Naive B cell (primary cell): ENCODE data around the gene TIGD7. TPM values are rescaled to one million over a fixed set of nuclear protein-coding genes. Genes with fewer than 3 reads are reported as not detected.

Experiments used
- ATAC-seq, 2 donors: fragments of 150-1000 bp; cut with Tn5 transposase; 2 replicates each; pipeline ENCODE4 v1.10.0; 2021; ENCODE audit warnings: low read depth in 2 of 2, mild to moderate bottlenecking in 2 of 2, moderate library complexity in 2 of 2
- DNase-seq: peaks from one replicate; pipeline ENCODE4 v3.0.0; 2022
- H3K27ac Mint-ChIP-seq, 6 donors: one replicate each; pipeline ENCODE4 v1.8.0; 2020 to 2022; ENCODE audit warnings: mild to moderate bottlenecking in 6 of 6, mixed read lengths in 6 of 6, moderate library complexity in 5 of 6, inconsistent platforms in 2 of 6
- H3K27me3 Mint-ChIP-seq, 3 donors: one replicate each; pipeline ENCODE4 v1.8.0; 2021 to 2022; ENCODE audit warnings: mixed read lengths in 3 of 3, mild to moderate bottlenecking in 1 of 3
- H3K36me3 Mint-ChIP-seq, 2 donors: one replicate each; pipeline ENCODE4 v1.8.0; 2020 to 2022; ENCODE audit warnings: mixed read lengths in 2 of 2, inconsistent platforms in 1 of 2, mild to moderate bottlenecking in 1 of 2
- H3K4me1 Mint-ChIP-seq, 3 donors: one replicate each; pipeline ENCODE4 v1.8.0; 2020 to 2022; ENCODE audit warnings: mixed read lengths in 3 of 3, inconsistent platforms in 1 of 3, mild to moderate bottlenecking in 1 of 3, moderate library complexity in 1 of 3
- H3K4me3 Mint-ChIP-seq, 8 donors: one replicate each; pipeline ENCODE4 v1.8.0; 2020 to 2022; ENCODE audit warnings: mild to moderate bottlenecking in 8 of 8, mixed read lengths in 8 of 8, moderate library complexity in 8 of 8, inconsistent platforms in 2 of 8
- H3K9me3 Mint-ChIP-seq, 7 donors: one replicate each; pipeline ENCODE4 v1.8.0; 2020 to 2022; ENCODE audit warnings: mixed read lengths in 7 of 7, mild to moderate bottlenecking in 5 of 7, inconsistent platforms in 2 of 7, moderate library complexity in 1 of 7
- polyA plus RNA-seq, 6 donors: library from polyadenylated mRNA; unstranded; fragments of 300-500 nt; fragmentation: Illumina TruSeq; gene quantifications; one replicate each; pipeline ENCODE4 v1.2.3, GENCODE V29; 2021; ENCODE audit warnings: low read depth in 6 of 6

TIGD7 gene
- polyA plus RNA-seq, 6 donors from 2014 or later = 0.52 to 9.7 (median 6.0) TPM

GRCh38 chr16:3249451-3249850 lies 55.8 kb downstream of the TIGD7 start:
- H3K27me3 Mint-ChIP-seq = peaks cover 4 to 62% (median 42%) of the 10 kb centered on the region in 3 donors
- H3K9me3 Mint-ChIP-seq = no peaks in the 10 kb centered on the region
- H3K4me3 Mint-ChIP-seq = no peak overlapping the region
- DNase-seq (no peak), ATAC-seq (no peak)
- H3K36me3 Mint-ChIP-seq = no peaks in the 10 kb centered on the region
- no peaks in the 10 kb centered on the region for H3K4me1 Mint-ChIP-seq
- H3K27ac Mint-ChIP-seq = no peak overlapping the region

- DNase-seq = no peak
- no peaks in the 10 kb centered on the region for H3K36me3 Mint-ChIP-seq
- ATAC-seq = no peak
- no peaks in the 10 kb centered on the region for H3K9me3 Mint-ChIP-seq
- no peak overlapping the region for H3K27ac Mint-ChIP-seq
- H3K4me3 Mint-ChIP-seq = peak overlapping the region in 1 of 8 donors; percentile 25
- H3K4me1 Mint-ChIP-seq = no peaks in the 10 kb centered on the region
- peaks cover 7 to 66% (median 46%) of the 10 kb centered on the region in 3 donors for H3K27me3 Mint-ChIP-seq
These were observed 56.2 kb downstream of the TIGD7 start for GRCh38 chr16:3249020-3249419.

Other genes with a start within 250 kb of the TIGD7 start
- 10 to 100 TPM in 2 of 6 donors, 1 to 10 TPM in 4; 3.0 to 15.0 (median 6.2) TPM for gene IL32, start 239.8 kb downstream of the TIGD7 start, polyA plus RNA-seq
- not detected for gene ZSCAN10, start 206.1 kb downstream of the TIGD7 start, polyA plus RNA-seq
- gene ZNF205, start 192.8 kb downstream of the TIGD7 start, polyA plus RNA-seq = under 1 TPM in 1 of 6 donors, not detected in 5; 0.47 TPM
- 1 to 10 TPM in 4 of 6 donors, under 1 TPM in 1, not detected in 1; 0.38 to 2.7 (median 1.6) TPM for gene ZNF213, start 170.4 kb downstream of the TIGD7 start, polyA plus RNA-seq
- not detected for gene OR1F1, start 117.2 kb downstream of the TIGD7 start, polyA plus RNA-seq
- 10 to 100 TPM in 4 of 6 donors, 1 to 10 TPM in 2; 5.4 to 13.8 (median 11.0) TPM for gene ZNF200, start 70.3 kb downstream of the TIGD7 start, polyA plus RNA-seq
- under 1 TPM in 1 of 6 donors, not detected in 5; 0.25 TPM for gene MEFV, start 48.8 kb downstream of the TIGD7 start, polyA plus RNA-seq
- gene ZNF263, start 21.9 kb downstream of the TIGD7 start, polyA plus RNA-seq = 10 to 100 TPM; 39.8 to 65.5 (median 51.6) TPM
- gene ZNF75A, start 67 bp upstream of the TIGD7 start, polyA plus RNA-seq = 10 to 100 TPM; 22.4 to 59.6 (median 30.6) TPM
- gene OR2C1, start 50.5 kb upstream of the TIGD7 start, polyA plus RNA-seq = 1 to 10 TPM in 3 of 6 donors, under 1 TPM in 2, not detected in 1; 0.20 to 1.9 (median 1.0) TPM
- 10 to 100 TPM; 11.2 to 33.3 (median 14.9) TPM for gene ZSCAN32, start 95.6 kb upstream of the TIGD7 start, polyA plus RNA-seq
- 10 to 100 TPM in 2 of 6 donors, 1 to 10 TPM in 3, not detected in 1; 6.4 to 14.2 (median 8.9) TPM for gene ZNF174, start 95.8 kb upstream of the TIGD7 start, polyA plus RNA-seq
- 1 to 10 TPM in 5 of 6 donors, under 1 TPM in 1; 0.78 to 3.2 (median 2.3) TPM for gene ZNF597, start 138.1 kb upstream of the TIGD7 start, polyA plus RNA-seq
- gene NAA60, start 138.2 kb upstream of the TIGD7 start, polyA plus RNA-seq = 10 to 100 TPM; 17.0 to 48.8 (median 31.5) TPM
- not detected for gene C16orf90, start 190.1 kb upstream of the TIGD7 start, polyA plus RNA-seq
- 10 to 100 TPM in 5 of 6 donors, 1 to 10 TPM in 1; 7.4 to 12.5 (median 11.3) TPM for gene CLUAP1, start 195.6 kb upstream of the TIGD7 start, polyA plus RNA-seq